H1 (cell line): ENCODE data around the gene SNX20.

ENCODE experiments used
- CHD1 ChIP-seq: IDR thresholded peaks from 2 replicates; pipeline ENCODE4 v1.6.1; 2012; ENCODE audit warnings: low read depth, low read length, improper control_type of control experiment
- CTCF ChIP-seq, 3 experiments: IDR thresholded peaks; 1 replicate in 2 of 3; 2 replicates in 1 of 3; pipeline versions ENCODE4 v1.5.1 to v1.6.1; 2011; ENCODE audit warnings: low read length in 3 of 3, mild to moderate bottlenecking in 3 of 3, inconsistent platforms in 2 of 3, low read depth in 1 of 3, moderate library complexity in 1 of 3; ENCODE audit not compliant: insufficient read depth in 1 of 3; ENCODE audit errors: control extremely low read depth in 1 of 3
- EZH2 ChIP-seq: fragments of 200-600 bp; sonication (generic); IDR thresholded peaks from 2 replicates; pipeline ENCODE4 v1.7.1; 2012; ENCODE audit warnings: low read depth, mild to moderate bottlenecking, moderate library complexity, low read length, inconsistent platforms; ENCODE audit not compliant: severe bottlenecking
- JUND ChIP-seq: IDR thresholded peaks from 2 replicates; pipeline ENCODE4 v1.6.1; 2011; ENCODE audit warnings: mild to moderate bottlenecking, improper control_type of control experiment, low read length
- MAX ChIP-seq: IDR thresholded peaks from 2 replicates; pipeline ENCODE4 v1.6.1; 2012; ENCODE audit warnings: inconsistent platforms
- NRF1 ChIP-seq: IDR thresholded peaks from 2 replicates; pipeline ENCODE4 v1.6.1; 2011; ENCODE audit warnings: mild to moderate bottlenecking, low read depth, low read length, improper control_type of control experiment
- POLR2AphosphoS5 ChIP-seq: IDR thresholded peaks from 2 replicates; pipeline ENCODE4 v1.6.1; 2011; ENCODE audit warnings: low read depth, low read length
- SP4 ChIP-seq: IDR thresholded peaks from 2 replicates; pipeline ENCODE4 v1.6.1; 2012; ENCODE audit warnings: low read length, inconsistent platforms
- SUZ12 ChIP-seq: fragments of 200-600 bp; sonication (generic); IDR thresholded peaks from 2 replicates; pipeline ENCODE4 v1.6.1; 2012; ENCODE audit warnings: mild to moderate bottlenecking, inconsistent platforms, low read length, moderate library complexity, mixed read lengths

- TF ChIP-seq CTCF (IDR thresholded peaks at IDR 0.05; ENCODE audit: control extremely low read depth in 1 of 3, insufficient read depth in 1 of 3, low read depth in 1 of 3, low read length in 3 of 3) (no peak), POLR2AphosphoS5 (no peak), SP4 (no peak), NRF1 (no peak), JUND (no peak), EZH2 (no peak), SUZ12 (no peak), CHD1 (no peak), MAX (no peak)
Measured at GRCh38 chr16:50697881-50698767, 17.0 kb upstream of the SNX20 start.
